NK-92 (cell line): Measurements from ENCODE around the gene ATP6V1B1.
"Not testable (repeated sequence)": the region's sequence is repeated elsewhere in the genome, so short reads cannot be mapped to it uniquely, and the experiment has no call there.

Experiments used
- DNase-seq: peaks from one replicate; lab custom pipeline; 2025; ENCODE audit not compliant: unreplicated experiment; lab: John Stamatoyannopoulos, UW

ATP6V1B1 gene

GRCh38 chr2:70987386-70987785, 51.7 kb downstream of the ATP6V1B1 start:
- DNase-seq = no peak

- DNase-seq = no peak
Observed at GRCh38 chr2:70988151-70988550, 52.5 kb downstream of the ATP6V1B1 start.

GRCh38 chr2:70988726-70989648, 53.3 kb downstream of the ATP6V1B1 start:
- no peak for DNase-seq

GRCh38 chr2:70990216-70990615, 54.5 kb downstream of the ATP6V1B1 start:
- no peak for DNase-seq

- DNase-seq = no peak
Observed at GRCh38 chr2:70991142-70991541, 55.4 kb downstream of the ATP6V1B1 start.

GRCh38 chr2:70991742-70992141, 56.0 kb downstream of the ATP6V1B1 start:
- no peak for DNase-seq

GRCh38 chr2:70992945-70993853, 57.5 kb downstream of the ATP6V1B1 start:
- DNase-seq = no peak

- no peak for DNase-seq
Observed at GRCh38 chr2:70994009-70994698, 58.5 kb downstream of the ATP6V1B1 start.

GRCh38 chr2:70994699-70995425, 59.2 kb downstream of the ATP6V1B1 start, which contains the start of gene TEX261:
TEX261 (minus strand) TSS chr2:70994873; CDS start chr2:70994757, 116 bp downstream.
- DNase-seq = peak; percentile 13

GRCh38 chr2:70995426-70995729, 59.7 kb downstream of the ATP6V1B1 start:
- DNase-seq = no peak

GRCh38 chr2:70998885-70999284, 63.2 kb downstream of the ATP6V1B1 start:
- not testable (repeated sequence) for DNase-seq

GRCh38 chr2:70999362-70999761, 63.7 kb downstream of the ATP6V1B1 start:
- DNase-seq = no peak

GRCh38 chr2:70999931-71000330, 64.2 kb downstream of the ATP6V1B1 start:
- DNase-seq = not testable (repeated sequence)

- DNase-seq = peak; percentile 8
Observed at GRCh38 chr2:71000780-71001591, 65.3 kb downstream of the ATP6V1B1 start.

GRCh38 chr2:71001592-71001927, 65.9 kb downstream of the ATP6V1B1 start:
- no peak for DNase-seq

GRCh38 chr2:71001981-71002570, 66.4 kb downstream of the ATP6V1B1 start:
- DNase-seq = no peak

GRCh38 chr2:71003396-71003795, 67.7 kb downstream of the ATP6V1B1 start:
- no peak for DNase-seq

GRCh38 chr2:71003966-71004755, 68.5 kb downstream of the ATP6V1B1 start:
- DNase-seq = no peak

- no peak for DNase-seq
Observed at GRCh38 chr2:71004857-71005256, 69.2 kb downstream of the ATP6V1B1 start.
